ENCODE results near the gene NEK9. TPM values are rescaled to one million over a fixed set of nuclear protein-coding genes. Genes with fewer than 3 reads are reported as not detected.

The NEK9 gene
- total RNA-seq, 2 donors from 2014 or later = 49.5 to 57.3 TPM

GRCh38 chr14:75060420-75060819 lies 66.4 kb downstream of the NEK9 start:
- Histone ChIP-seq H3K36me3 (no peaks in the 10 kb centered on the region), H3K4me3 (no peak overlapping the region), H3K9ac (ENCODE audit: low read depth in 2 of 2, low read length in 2 of 2) (no peak overlapping the region), H3K27ac (no peak overlapping the region), H3K27me3 (no peaks in the 10 kb centered on the region), H3K4me1 (no peaks in the 10 kb centered on the region), H3K9me3 (no peaks in the 10 kb centered on the region)
- no peak for DNase-seq
- intact Hi-C loops (cut with DNase I) = no loop called here
- no peak for TF ChIP-seq CTCF (IDR thresholded peaks at IDR 0.05)

GRCh38 chr14:75059642-75060041 lies 67.2 kb downstream of the NEK9 start:
- DNase-seq = no peak
- Histone ChIP-seq H3K4me3 (no peak overlapping the region), H3K27ac (no peak overlapping the region), H3K36me3 (no peaks in the 10 kb centered on the region), H3K4me1 (no peaks in the 10 kb centered on the region), H3K9me3 (no peaks in the 10 kb centered on the region), H3K27me3 (no peaks in the 10 kb centered on the region), H3K9ac (ENCODE audit: low read depth in 2 of 2, low read length in 2 of 2) (no peak overlapping the region)
- intact Hi-C loops (cut with DNase I) = no loop called here
- TF ChIP-seq CTCF (IDR thresholded peaks at IDR 0.05) = no peak

GRCh38 chr14:75054421-75054820 lies 72.4 kb downstream of the NEK9 start:
- no peak for TF ChIP-seq CTCF (IDR thresholded peaks at IDR 0.05)
- Histone ChIP-seq H3K27ac (no peak overlapping the region), H3K36me3 (no peaks in the 10 kb centered on the region), H3K4me1 (no peaks in the 10 kb centered on the region), H3K9me3 (no peaks in the 10 kb centered on the region), H3K27me3 (no peaks in the 10 kb centered on the region), H3K9ac (ENCODE audit: low read depth in 2 of 2, low read length in 2 of 2) (no peak overlapping the region), H3K4me3 (no peak overlapping the region)
- no peak for DNase-seq
- intact Hi-C loops (cut with DNase I) = no loop called here

- H3K27me3 ChIP-seq = no peaks in the 10 kb centered on the region
- no peaks in the 10 kb centered on the region for H3K4me1 ChIP-seq
- no peak overlapping the region for H3K4me3 ChIP-seq
- H3K27ac ChIP-seq = no peak overlapping the region
- no peak for TF ChIP-seq CTCF (IDR thresholded peaks at IDR 0.05)
- H3K9me3 ChIP-seq = no peaks in the 10 kb centered on the region
- H3K36me3 ChIP-seq = no peaks in the 10 kb centered on the region
- intact Hi-C loops (cut with DNase I) = no loop called here
- no peak for DNase-seq
- H3K9ac ChIP-seq (ENCODE audit: low read depth in 2 of 2, low read length in 2 of 2) = no peak overlapping the region
These were observed 73.2 kb downstream of the NEK9 start for GRCh38 chr14:75053396-75054291.

DNA sequence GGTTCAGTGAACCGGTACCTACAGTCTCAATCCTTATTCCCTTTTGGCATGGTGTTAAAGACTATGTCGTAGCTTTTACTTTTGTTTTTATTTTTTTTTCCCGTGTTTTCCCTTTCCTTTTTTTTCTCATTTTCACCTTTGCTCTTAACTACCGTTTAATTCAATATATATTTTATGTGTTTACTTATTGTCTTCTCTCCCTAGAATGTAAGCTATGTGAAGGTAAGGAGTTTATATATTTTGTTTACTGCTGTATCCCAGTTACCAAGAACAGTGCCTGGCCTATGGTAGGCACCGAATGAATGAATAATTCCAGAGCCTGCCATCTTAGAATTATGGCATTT lies 75.3 kb downstream of the NEK9 start:
- Histone ChIP-seq H3K4me1 (no peaks in the 10 kb centered on the region), H3K9ac (ENCODE audit: low read depth in 2 of 2, low read length in 2 of 2) (peak overlapping the region in 1 of 2 donors; percentile 75)

More for the DNA sequence above, 75.3 kb downstream of the NEK9 start:
- Histone ChIP-seq H3K36me3 (no peaks in the 10 kb centered on the region), H3K27me3 (no peaks in the 10 kb centered on the region), H3K27ac (peak overlapping the region; percentile 85), H3K9me3 (no peaks in the 10 kb centered on the region), H3K4me3 (peak overlapping the region; percentile 58)
- intact Hi-C loops (cut with DNase I) = no loop called here
- no peak for DNase-seq
- no peak for TF ChIP-seq CTCF (IDR thresholded peaks at IDR 0.05)
